Suprapubic skin (tissue), 4 donors: ENCODE results near the gene BIRC2. TPM values are rescaled to one million over a fixed set of nuclear protein-coding genes. Genes with fewer than 3 reads are reported as not detected.

Experiments
- DNase-seq, 2 donors: peaks; one replicate each; pipeline ENCODE4 v3.0.0-alpha.2; 2019; ENCODE audit warnings: low spot score in 2 of 2
- H3K27ac ChIP-seq: fragments of 200-600 bp; sonication (generic); one replicate; pipeline ENCODE4 v1.5.1; 2019
- H3K27me3 ChIP-seq: fragments of 200-600 bp; sonication (generic); one replicate; pipeline ENCODE4 v1.5.1; 2019
- H3K36me3 ChIP-seq: fragments of 200-600 bp; sonication (generic); one replicate; pipeline ENCODE4 v1.5.1; 2019
- H3K4me1 ChIP-seq: fragments of 200-600 bp; sonication (generic); one replicate; pipeline ENCODE4 v1.5.1; 2019
- H3K4me3 ChIP-seq: fragments of 200-600 bp; sonication (generic); one replicate; pipeline ENCODE4 v1.5.1; 2019; ENCODE audit warnings: mild to moderate bottlenecking
- H3K9me3 ChIP-seq: fragments of 200-600 bp; sonication (generic); one replicate; pipeline ENCODE4 v1.5.1; 2019
- CTCF ChIP-seq, 2 donors: fragments of 200-600 bp in 1 of 2; fragments of 450-650 bp in 1 of 2; sonication (generic) in 1 of 2; IDR thresholded peaks; one replicate each; pipeline ENCODE4 v1.5.1; 2016 to 2019; ENCODE audit warnings: antibody characterized with exemption in 2 of 2, mild to moderate bottlenecking in 1 of 2, moderate library complexity in 1 of 2
- EP300 ChIP-seq: sonication (generic); formaldehyde crosslinking; IDR thresholded peaks from one replicate; pipeline ENCODE4 v1.6.1; 2017; ENCODE audit warnings: antibody characterized with exemption
- POLR2A ChIP-seq, 2 donors: fragments of 450-650 bp; IDR thresholded peaks; one replicate each; pipeline ENCODE4 v1.6.1; 2017; ENCODE audit warnings: antibody characterized with exemption in 2 of 2, mild to moderate bottlenecking in 2 of 2, moderate library complexity in 2 of 2
- POLR2AphosphoS5 ChIP-seq, 3 donors: sonication (generic); formaldehyde crosslinking; IDR thresholded peaks; one replicate each; pipeline ENCODE4 v1.6.1; 2017; ENCODE audit warnings: antibody characterized with exemption in 3 of 3
- WGBS: methylation state at CpG from one replicate; pipeline ENCODE4 v1.1.5; 2018; 5-methylcytosine and 5-hydroxymethylcytosine counted together
- total RNA-seq, 4 donors: library from RNA; depleted of rRNA; stranded (reverse); fragments of >200 nt; gene quantifications; one replicate each; pipeline ENCODE4 v1.1.0, GENCODE V29; 2016

Gene BIRC2
- total RNA-seq, 4 donors from 2014 or later = 56.9 to 76.5 (median 64.6) TPM

GRCh38 chr11:102306048-102306597, 40.9 kb upstream of the BIRC2 start:
- no peak for DNase-seq
- Histone ChIP-seq H3K27ac (peak overlapping the region; percentile 87), H3K4me1 (peaks cover 30% of the 10 kb centered on the region), H3K9me3 (peaks cover 3% of the 10 kb centered on the region), H3K27me3 (no peaks in the 10 kb centered on the region), H3K4me3 (peak overlapping the region; percentile 1), H3K36me3 (no peaks in the 10 kb centered on the region)
- 30% methylated on average over 5 of the region's 5 CpGs for WGBS
- TF ChIP-seq EP300 (no peak), POLR2AphosphoS5 (IDR thresholded peaks at IDR 0.05) (peak in 1 of 3 donors; percentile 28), CTCF (IDR thresholded peaks at IDR 0.05) (peak in 1 of 2 donors; percentile 13)

DNA sequence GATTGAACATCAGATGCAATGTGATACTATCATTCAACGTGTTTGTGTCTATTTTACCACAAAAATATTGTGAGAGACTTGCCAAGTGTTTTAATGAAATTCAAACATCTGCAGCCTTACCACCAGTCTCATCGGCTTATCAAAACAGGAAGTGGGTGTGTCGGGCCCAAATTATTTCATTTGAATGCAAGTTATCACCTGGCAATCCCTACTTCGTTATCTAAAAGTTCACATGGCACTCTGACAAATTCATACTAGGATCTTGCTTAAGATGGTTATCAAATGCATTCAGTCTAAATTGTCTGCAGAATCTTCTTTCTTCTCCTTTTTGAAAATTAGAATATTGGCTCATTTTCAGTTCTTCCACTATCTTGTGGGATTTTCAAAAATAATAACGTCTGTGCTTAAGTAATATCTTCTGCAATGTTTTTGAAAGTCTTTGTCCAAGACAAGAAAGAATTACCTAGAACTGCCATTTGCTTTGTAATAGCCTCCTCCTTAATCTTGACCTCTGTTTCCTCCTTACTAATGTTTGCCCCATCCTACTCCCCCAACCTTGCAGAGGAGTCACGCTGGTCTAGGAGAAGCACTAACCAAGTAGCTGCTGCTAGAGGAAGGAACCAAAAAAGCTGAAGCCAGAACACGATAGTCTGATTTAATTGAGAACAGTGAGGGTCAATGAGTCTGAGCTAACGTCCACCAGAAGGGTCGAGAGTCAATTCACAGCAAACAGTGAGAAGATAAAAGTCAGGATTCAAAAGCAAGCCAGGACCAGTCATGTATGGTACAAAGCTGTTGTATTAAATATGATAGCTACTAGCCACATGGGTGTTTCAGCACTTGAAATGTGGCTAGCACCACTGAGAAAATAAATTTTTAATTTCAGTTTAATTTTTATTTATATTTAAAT, 39.9 kb upstream of the BIRC2 start:
- WGBS = 23% methylated on average over 9 of the region's 9 CpGs
- Histone ChIP-seq H3K4me3 (no peak overlapping the region), H3K36me3 (no peaks in the 10 kb centered on the region), H3K27ac (peak overlapping the region; percentile 87), H3K4me1 (peaks cover 30% of the 10 kb centered on the region), H3K9me3 (peaks cover 3% of the 10 kb centered on the region), H3K27me3 (no peaks in the 10 kb centered on the region)
- TF ChIP-seq POLR2A (IDR thresholded peaks at IDR 0.05) (no peak), CTCF (IDR thresholded peaks at IDR 0.05) (no peak), POLR2AphosphoS5 (IDR thresholded peaks at IDR 0.05) (no peak), EP300 (no peak)
- DNase-seq = no peak

DNA sequence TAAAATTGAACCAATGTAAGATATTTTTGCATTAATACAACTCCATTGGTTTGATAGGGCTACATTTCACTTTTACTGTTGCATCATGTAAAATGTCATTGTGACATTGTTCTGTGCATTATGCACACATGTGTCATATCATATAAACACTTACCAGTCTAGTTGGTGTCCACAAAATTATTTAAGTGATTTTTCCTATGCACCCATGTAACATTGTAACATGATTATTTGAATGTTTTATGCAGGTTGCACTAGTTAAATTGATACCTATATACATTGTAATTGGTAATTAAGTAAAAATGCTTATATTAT, 39.3 kb upstream of the BIRC2 start:
- H3K4me1 ChIP-seq = peaks cover 30% of the 10 kb centered on the region
- H3K36me3 ChIP-seq = no peaks in the 10 kb centered on the region
- H3K4me3 ChIP-seq = no peak overlapping the region
- no peak for DNase-seq
- no peak for TF ChIP-seq POLR2AphosphoS5 (IDR thresholded peaks at IDR 0.05)
- TF ChIP-seq CTCF (IDR thresholded peaks at IDR 0.05) = no peak
- TF ChIP-seq POLR2A (IDR thresholded peaks at IDR 0.05) = no peak
- no peak for TF ChIP-seq EP300
- H3K9me3 ChIP-seq = no peaks in the 10 kb centered on the region
- peak overlapping the region; percentile 87 for H3K27ac ChIP-seq
- no peaks in the 10 kb centered on the region for H3K27me3 ChIP-seq

DNA sequence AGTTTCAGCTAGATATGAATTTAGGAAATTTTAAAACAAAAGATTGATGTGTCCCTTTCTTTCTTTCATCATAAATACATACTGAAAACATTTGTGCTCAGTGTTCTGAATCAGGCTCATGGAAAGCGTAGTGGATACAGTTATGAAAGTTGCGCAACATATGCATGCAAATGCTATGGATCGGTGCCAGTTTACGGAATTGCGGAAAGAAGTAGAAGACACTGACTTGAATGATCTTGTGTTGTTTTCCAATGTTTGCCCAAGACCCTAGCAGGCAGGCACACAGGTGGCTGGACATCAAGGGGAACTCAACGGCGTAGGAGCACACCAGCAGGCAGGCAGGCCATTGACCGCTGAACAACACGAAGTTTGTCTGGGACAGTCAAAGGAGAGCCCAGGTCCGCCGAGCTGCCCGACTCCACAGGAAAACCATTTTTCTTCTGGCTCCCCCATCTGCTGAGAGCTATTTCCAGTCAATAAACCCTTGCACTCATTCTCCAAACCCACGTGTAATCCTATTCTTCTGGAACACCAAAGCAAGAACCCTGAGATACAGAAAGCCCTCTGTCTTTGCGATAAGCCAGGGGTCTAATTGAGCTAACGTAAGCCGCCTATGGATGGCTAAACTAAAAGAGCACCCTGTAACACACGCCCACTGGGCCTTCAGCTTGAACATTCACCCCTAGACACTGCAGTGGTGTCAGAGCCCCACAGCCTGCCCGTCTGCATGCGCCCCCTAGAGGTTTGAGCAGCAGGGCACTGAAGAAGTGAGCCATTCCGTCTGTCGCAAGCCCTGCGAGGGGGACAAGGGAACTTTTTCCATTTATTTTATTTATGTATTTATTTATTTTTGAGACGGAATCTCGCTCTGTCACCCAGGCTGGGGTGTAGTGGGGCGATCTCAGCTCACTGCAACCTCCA, 37.1 kb upstream of the BIRC2 start:
- DNase-seq = no peak
- Histone ChIP-seq H3K27ac (no peak overlapping the region), H3K4me3 (no peak overlapping the region), H3K9me3 (no peaks in the 10 kb centered on the region), H3K4me1 (peaks cover 48% of the 10 kb centered on the region), H3K36me3 (no peaks in the 10 kb centered on the region), H3K27me3 (no peaks in the 10 kb centered on the region)
- 85% methylated on average over 25 of the region's 25 CpGs for WGBS
- TF ChIP-seq CTCF (IDR thresholded peaks at IDR 0.05) = no peak
- no peak for TF ChIP-seq EP300
- no peak for TF ChIP-seq POLR2AphosphoS5 (IDR thresholded peaks at IDR 0.05)
- no peak for TF ChIP-seq POLR2A (IDR thresholded peaks at IDR 0.05)
